ENCODE measurements around the gene PDGFC. TPM values are rescaled to one million over a fixed set of nuclear protein-coding genes. Genes with fewer than 3 reads are reported as not detected.
A peak's percentile ranks its signal among the peaks of the same experiment; 100 is the strongest.
"Not testable (repeated sequence)": the region's sequence is repeated elsewhere in the genome, so short reads cannot be mapped to it uniquely, and the experiment has no call there.

PDGFC gene
- total RNA-seq, 1 donor from 2014 or later, result 39.9 TPM

DNA sequence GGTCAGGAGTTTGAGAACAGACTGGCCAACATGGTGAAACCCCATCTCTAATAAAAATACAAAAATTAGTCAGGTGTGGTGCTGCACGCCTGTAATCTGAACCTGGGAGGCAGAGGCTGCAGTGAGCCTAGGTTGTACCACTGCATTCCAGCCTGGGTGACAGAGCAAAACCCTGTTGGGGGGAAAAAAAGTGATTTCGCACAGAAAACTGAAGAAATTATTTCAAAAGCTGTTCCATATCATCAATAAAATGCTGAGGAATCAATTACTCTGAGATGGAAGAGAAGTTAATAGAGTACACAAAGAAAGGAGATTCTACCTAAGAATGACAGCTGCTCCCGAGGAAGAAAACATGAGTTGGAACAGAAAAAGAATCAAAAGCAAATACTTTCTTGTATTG, 95.9 kb downstream of the PDGFC start:
- peak overlapping the region; percentile 67 for H3K27ac Mint-ChIP-seq
- H3K4me1 Mint-ChIP-seq (ENCODE audit: unreplicated experiment), result peaks cover 3% of the 10 kb centered on the region
- no peaks in the 10 kb centered on the region for H3K36me3 Mint-ChIP-seq
- no peak for DNase-seq (ENCODE audit: extremely low spot score, unreplicated experiment)
- H3K9me3 Mint-ChIP-seq, result no peaks in the 10 kb centered on the region
- no peaks in the 10 kb centered on the region for H3K27me3 Mint-ChIP-seq
- TF ChIP-seq, protein P1, sequence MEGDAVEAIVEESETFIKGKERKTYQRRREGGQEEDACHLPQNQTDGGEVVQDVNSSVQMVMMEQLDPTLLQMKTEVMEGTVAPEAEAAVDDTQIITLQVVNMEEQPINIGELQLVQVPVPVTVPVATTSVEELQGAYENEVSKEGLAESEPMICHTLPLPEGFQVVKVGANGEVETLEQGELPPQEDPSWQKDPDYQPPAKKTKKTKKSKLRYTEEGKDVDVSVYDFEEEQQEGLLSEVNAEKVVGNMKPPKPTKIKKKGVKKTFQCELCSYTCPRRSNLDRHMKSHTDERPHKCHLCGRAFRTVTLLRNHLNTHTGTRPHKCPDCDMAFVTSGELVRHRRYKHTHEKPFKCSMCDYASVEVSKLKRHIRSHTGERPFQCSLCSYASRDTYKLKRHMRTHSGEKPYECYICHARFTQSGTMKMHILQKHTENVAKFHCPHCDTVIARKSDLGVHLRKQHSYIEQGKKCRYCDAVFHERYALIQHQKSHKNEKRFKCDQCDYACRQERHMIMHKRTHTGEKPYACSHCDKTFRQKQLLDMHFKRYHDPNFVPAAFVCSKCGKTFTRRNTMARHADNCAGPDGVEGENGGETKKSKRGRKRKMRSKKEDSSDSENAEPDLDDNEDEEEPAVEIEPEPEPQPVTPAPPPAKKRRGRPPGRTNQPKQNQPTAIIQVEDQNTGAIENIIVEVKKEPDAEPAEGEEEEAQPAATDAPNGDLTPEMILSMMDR (conservative IDR thresholded peaks at IDR 0.05), result no peak
- peak overlapping the region; percentile 34 for H3K4me3 Mint-ChIP-seq

DNA sequence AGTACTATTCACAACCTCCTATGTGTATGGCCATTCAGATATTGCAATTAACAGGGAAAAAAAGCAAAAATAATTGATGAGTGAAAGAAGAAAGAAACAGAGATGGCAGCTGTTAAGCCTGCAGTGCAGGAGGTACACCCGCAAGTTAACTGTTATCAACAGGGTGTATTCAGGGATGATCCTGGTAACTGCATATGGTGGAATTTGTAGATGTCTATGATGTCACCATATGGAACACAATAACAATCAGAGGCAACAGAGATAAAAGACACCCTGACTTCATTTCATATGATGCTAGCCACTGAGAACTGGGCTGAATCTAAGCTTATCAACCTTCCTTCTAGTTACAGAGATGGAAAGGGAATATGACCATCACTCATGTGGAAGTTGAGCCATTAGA, 96.5 kb downstream of the PDGFC start:
- DNase-seq (ENCODE audit: extremely low spot score, unreplicated experiment), result no peak
- Mint-ChIP-seq H3K9me3 (no peaks in the 10 kb centered on the region), H3K27me3 (no peaks in the 10 kb centered on the region), H3K4me1 (ENCODE audit: unreplicated experiment) (peaks cover 3% of the 10 kb centered on the region), H3K36me3 (no peaks in the 10 kb centered on the region), H3K27ac (peak overlapping the region; percentile 67), H3K4me3 (peak overlapping the region; percentile 34)
- TF ChIP-seq, protein P1 (conservative IDR thresholded peaks at IDR 0.05), result no peak

DNA sequence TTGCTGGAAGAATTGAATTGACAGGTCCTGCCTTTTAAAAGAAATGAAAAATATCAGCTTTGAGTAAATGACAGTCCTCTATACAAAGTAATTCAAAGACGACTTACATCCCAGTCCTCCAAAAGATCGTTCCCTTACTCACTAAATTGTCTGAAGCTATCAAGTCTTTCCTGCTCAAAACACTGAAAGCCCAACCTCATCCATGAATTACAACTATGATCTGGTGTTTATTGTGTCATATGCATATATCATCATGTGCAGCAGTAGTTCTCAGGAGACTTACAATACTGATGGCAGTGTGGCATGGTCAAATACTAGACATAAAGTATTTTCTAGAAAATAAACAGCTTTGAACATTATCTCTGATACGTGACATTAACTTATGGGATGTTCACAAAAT, 97.8 kb downstream of the PDGFC start:
- no peak for DNase-seq (ENCODE audit: extremely low spot score, unreplicated experiment)
- TF ChIP-seq, protein P1 (conservative IDR thresholded peaks at IDR 0.05), result no peak
- H3K36me3 Mint-ChIP-seq, result no peaks in the 10 kb centered on the region
- no peak overlapping the region for H3K4me3 Mint-ChIP-seq
- H3K27ac Mint-ChIP-seq, result no peak overlapping the region
- no peaks in the 10 kb centered on the region for H3K27me3 Mint-ChIP-seq
- H3K4me1 Mint-ChIP-seq (ENCODE audit: unreplicated experiment), result peaks cover 3% of the 10 kb centered on the region
- H3K9me3 Mint-ChIP-seq, result no peaks in the 10 kb centered on the region

DNA sequence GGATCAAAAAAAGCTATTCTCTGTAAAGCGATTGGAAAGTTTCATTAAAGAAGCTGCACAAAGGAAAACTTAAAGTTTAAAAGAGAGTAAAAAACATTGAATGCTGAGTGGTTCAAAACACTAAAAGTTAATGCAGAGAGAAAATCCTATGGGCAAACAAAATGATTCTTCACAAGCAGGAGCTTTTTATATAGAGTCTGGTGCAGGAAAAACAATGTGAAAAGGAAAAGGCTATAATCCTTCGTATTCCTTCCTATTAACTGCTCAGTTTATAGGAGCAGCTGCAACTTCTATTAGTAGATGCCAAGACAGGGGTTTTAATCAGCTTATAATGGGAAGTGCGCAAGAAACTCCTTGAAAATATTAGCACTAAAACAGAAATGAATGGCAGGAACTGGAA, 100.7 kb downstream of the PDGFC start:
- TF ChIP-seq, protein P1 (conservative IDR thresholded peaks at IDR 0.05), result no peak
- Mint-ChIP-seq H3K27me3 (no peaks in the 10 kb centered on the region), H3K27ac (no peak overlapping the region), H3K4me1 (ENCODE audit: unreplicated experiment) (peaks cover 3% of the 10 kb centered on the region), H3K9me3 (no peaks in the 10 kb centered on the region), H3K4me3 (no peak overlapping the region), H3K36me3 (no peaks in the 10 kb centered on the region)
- no peak for DNase-seq (ENCODE audit: extremely low spot score, unreplicated experiment)

DNA sequence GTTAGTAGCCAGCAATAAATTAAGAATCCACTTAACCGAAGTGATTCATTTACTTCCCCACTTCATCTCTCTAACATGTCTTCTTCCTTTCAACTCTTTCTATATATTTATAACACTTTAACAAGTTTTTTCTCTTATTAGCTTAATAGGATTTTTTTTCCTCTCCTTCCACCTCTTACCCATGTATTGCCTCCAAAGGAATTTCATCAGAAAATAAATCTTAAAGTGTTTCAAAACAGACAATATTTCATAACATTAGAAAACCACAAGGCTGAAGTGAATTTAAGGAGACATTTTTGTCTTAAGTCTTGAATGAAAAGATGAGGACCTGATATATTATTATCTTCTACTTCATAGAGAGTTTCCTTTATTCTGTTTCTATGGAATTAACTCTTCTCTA, 101.5 kb downstream of the PDGFC start:
- no peak overlapping the region for H3K4me3 Mint-ChIP-seq
- DNase-seq (ENCODE audit: extremely low spot score, unreplicated experiment), result no peak
- no peak overlapping the region for H3K27ac Mint-ChIP-seq
- H3K27me3 Mint-ChIP-seq, result no peaks in the 10 kb centered on the region
- H3K9me3 Mint-ChIP-seq, result peaks cover 5% of the 10 kb centered on the region
- H3K36me3 Mint-ChIP-seq, result no peaks in the 10 kb centered on the region
- H3K4me1 Mint-ChIP-seq (ENCODE audit: unreplicated experiment), result peaks cover 2% of the 10 kb centered on the region
- TF ChIP-seq, protein P1 (conservative IDR thresholded peaks at IDR 0.05), result no peak

DNA sequence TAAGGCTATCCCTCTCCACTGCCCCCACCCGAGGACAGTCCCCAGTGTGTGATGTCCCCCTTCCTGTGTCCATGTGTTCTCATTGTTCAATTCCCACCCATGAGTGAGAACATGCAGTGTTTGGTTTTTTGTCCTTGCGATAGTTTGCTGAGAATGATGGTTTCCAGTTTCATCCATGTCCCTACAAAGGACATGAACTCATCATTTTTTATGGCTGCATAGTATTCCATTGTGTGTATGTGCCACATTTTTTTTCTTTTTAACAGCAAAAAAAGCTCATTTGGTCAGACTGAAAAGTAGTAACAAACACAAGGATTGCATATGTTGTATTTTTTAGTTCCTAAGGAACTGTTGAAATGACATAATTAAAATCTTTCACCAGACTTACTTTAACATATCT, 105.5 kb downstream of the PDGFC start:
- H3K27me3 Mint-ChIP-seq; H3K4me3 Mint-ChIP-seq; H3K27ac Mint-ChIP-seq; H3K4me1 Mint-ChIP-seq (ENCODE audit: unreplicated experiment); H3K36me3 Mint-ChIP-seq; DNase-seq (ENCODE audit: extremely low spot score, unreplicated experiment); H3K9me3 Mint-ChIP-seq: not testable (repeated sequence)
